Hematopoietic multipotent progenitor cell (in vitro differentiated cells): ENCODE measurements around the gene TMEM144. TPM values are rescaled to one million over a fixed set of nuclear protein-coding genes. Genes with fewer than 3 reads are reported as not detected.
"Not testable (repeated sequence)": the region's sequence is repeated elsewhere in the genome, so short reads cannot be mapped to it uniquely, and the experiment has no call there.

Experiments used
- DNase-seq, 3 donors: peaks; one replicate each; pipeline ENCODE4 v3.0.0-alpha.2; 2011 to 2015; ENCODE audit warnings: low read depth in 2 of 3, low spot score in 2 of 3
- total RNA-seq: library from RNA; depleted of rRNA; stranded (reverse); fragments of >200 nt; gene quantifications from one replicate; pipeline ENCODE4 v1.2.3, GENCODE V29; 2012

The TMEM144 gene
- total RNA-seq, 1 donor: 9.2 TPM

GRCh38 chr4:158189422-158189821 is 20.9 kb upstream of the TMEM144 start:
- DNase-seq: no peak

GRCh38 chr4:158190718-158191117 is 19.6 kb upstream of the TMEM144 start:
- no peak for DNase-seq

GRCh38 chr4:158192439-158193158 is 17.7 kb upstream of the TMEM144 start:
- DNase-seq: no peak

- DNase-seq: peak in 1 of 3 donors; percentile 61
Observed at GRCh38 chr4:158193171-158193749, 17.0 kb upstream of the TMEM144 start.

DNA sequence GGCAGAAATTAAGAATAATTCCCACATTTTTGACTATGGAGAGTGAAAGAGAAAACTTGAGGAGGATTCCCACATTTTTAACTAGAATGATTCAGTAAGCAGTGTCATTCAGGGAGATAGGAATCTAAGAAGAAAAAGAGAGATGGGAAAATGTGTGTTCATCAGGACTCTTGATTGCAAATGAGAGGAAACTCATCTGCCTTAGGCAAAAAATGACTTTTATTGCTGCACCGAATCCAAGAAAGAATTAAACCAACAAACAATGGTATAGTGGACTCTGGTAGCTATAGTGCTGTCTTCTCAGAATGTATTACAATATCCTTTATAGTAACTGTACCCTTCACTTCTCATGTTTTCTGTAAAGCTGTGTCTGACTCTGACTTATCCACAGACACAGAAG is 15.0 kb upstream of the TMEM144 start:
- DNase-seq: no peak

DNA sequence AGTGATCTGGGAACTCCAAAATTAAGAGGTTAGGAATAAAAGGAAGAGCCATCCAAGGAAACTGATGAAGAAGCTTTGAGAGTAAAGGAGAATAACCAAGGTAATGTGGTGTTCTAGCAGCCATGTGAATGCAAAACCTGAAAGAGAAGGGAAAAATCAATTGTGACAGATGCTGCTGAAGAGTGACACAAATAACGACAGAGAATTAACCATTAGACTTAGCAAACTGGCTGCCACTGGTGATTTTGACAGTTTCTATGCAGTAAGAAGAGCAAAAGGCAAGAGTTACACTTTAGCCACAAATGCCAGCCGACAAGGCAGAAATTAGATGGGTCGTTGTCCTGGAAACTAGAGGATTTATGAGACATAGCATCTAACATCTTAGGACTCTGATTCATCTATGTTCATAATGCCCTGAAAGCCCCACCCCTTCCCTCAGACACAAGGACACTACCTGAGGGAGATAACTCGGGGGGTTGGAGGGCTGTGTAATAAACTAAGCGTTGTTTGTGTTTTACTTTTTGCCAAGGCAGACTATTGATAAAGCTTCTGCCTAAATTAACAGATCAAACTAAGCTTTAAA is 13.0 kb upstream of the TMEM144 start:
- no peak for DNase-seq

- no peak for DNase-seq
Observed at GRCh38 chr4:158200214-158200613, 10.1 kb upstream of the TMEM144 start.

- no peak for DNase-seq
Observed at GRCh38 chr4:158201322-158201721, 9.0 kb upstream of the TMEM144 start.

GRCh38 chr4:158201876-158202275 is 8.4 kb upstream of the TMEM144 start:
- peak in 1 of 3 donors; percentile 31 for DNase-seq

DNA sequence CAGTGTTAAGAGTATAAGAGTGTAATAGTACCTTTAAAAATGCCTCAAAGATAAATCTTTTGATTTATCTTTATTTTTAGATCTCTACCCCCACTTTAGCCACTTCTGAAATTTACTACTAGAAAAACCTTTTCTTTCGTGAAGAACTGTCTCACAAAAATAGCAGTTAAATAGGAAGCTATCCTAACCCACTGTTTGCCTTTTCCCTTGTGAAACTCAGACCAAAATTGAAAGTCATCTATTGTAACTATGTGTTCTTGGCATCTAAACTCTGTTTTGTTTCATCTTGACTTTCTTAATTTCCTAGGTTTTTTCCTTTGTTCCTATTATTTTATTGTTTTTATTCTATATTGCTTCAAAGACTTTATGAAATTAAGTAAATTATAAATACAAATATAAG is 7.8 kb upstream of the TMEM144 start:
- no peak for DNase-seq

GRCh38 chr4:158203436-158203835 is 6.8 kb upstream of the TMEM144 start:
- DNase-seq: no peak

GRCh38 chr4:158203929-158204328 is 6.4 kb upstream of the TMEM144 start:
- DNase-seq: no peak

GRCh38 chr4:158208963-158209640 is 1.2 kb upstream of the TMEM144 start:
- DNase-seq: peak in 2 of 3 donors; percentile 53 to 77

DNA sequence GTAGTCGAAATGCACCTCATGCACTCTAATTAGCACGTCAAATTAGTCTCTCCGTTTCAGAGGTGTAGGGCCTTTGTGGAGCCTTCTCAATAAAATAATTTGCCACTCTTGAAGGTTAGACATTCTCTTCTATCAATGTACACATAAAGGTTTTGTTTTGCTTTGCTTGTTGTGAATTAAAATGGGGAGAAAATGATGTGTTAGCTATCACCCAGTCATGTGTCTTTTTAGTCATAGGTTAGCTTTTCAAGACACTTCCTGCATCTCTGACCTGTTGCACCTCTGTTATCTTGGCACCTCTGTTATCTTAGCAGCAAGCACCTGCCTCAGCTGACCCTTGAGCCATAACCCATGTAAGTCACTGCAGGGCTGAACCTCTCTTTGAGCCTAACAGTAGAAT is 936 bp downstream of the TMEM144 start:
- DNase-seq: no peak

GRCh38 chr4:158213466-158213865 is 3.2 kb downstream of the TMEM144 start:
- no peak for DNase-seq

- no peak for DNase-seq
Observed at GRCh38 chr4:158214856-158215255, 4.6 kb downstream of the TMEM144 start.

DNA sequence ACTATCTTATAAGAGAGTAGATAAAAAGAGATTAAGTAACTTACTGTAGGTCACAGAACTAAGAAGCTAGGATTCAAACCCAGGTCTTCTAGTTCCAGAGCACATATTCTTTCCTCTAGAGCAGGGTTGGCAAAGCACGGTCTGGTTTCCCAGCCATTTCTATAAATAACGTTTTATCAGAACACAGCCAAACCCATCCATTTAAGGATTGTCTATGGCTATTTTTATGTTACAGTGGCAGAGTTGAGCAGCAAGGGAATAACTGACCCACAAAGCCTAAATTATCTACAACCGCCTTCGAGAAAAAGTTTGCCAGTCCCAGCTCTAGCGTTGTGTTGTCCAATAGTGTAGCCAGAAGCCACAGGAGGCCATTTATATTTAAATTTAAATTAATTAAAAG is 7.5 kb downstream of the TMEM144 start:
- no peak for DNase-seq

GRCh38 chr4:158219623-158220022 is 9.3 kb downstream of the TMEM144 start:
- DNase-seq: no peak

- DNase-seq: not testable (repeated sequence)
Observed at GRCh38 chr4:158224318-158224717, 14.0 kb downstream of the TMEM144 start.

DNA sequence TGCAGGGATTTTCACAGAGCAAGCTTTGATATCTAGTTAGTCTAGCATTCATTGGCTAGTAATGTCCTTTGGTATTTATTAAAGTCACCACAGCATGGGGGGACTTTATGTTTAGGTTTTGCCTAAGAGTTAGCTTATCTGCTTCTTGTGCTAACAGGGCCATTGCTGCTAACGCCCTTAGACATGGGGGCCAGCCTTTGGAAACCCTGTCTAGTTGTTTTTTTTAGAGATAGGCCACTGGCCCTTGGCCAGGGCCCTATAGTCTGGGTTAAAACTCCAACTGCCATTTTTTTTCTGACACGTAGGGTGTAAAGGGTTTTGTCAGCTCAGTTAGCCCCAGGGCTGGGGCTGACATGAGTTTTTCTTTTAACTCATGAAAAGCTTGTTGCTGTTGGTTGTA is 14.7 kb downstream of the TMEM144 start:
- not testable (repeated sequence) for DNase-seq

- DNase-seq: not testable (repeated sequence)
Observed at GRCh38 chr4:158227880-158228279, 17.6 kb downstream of the TMEM144 start.

GRCh38 chr4:158228399-158228798 is 18.1 kb downstream of the TMEM144 start:
- not testable (repeated sequence) for DNase-seq
